Endothelial cell of umbilical vein (primary cell): Measurements from ENCODE around the gene PCDHA9. TPM values are rescaled to one million over a fixed set of nuclear protein-coding genes. Genes with fewer than 3 reads are reported as not detected.

Experiments used
- BruUV-seq: library from RNA; stranded (reverse); fragments of 400-500 nt; replicated peaks from 2 replicates; lab custom pipeline; 2021; lab: Mats Ljungman, UMichigan
- CTCF ChIA-PET: fragments of 300-600, 350-600 bp; sonication (Branson Sonifier 250); formaldehyde crosslinking; loops from one replicate; lab custom pipeline; 2021; ENCODE audit warnings: antibody characterized with exemption, inconsistent platforms; lab: Charles Lee
- POLR2A ChIA-PET: fragments of 300-600, 350-600 bp; sonication (Branson Sonifier 250); formaldehyde crosslinking; loops from one replicate; lab custom pipeline; 2021; ENCODE audit warnings: antibody characterized with exemption, inconsistent platforms; lab: Charles Lee
- DNase-seq: peaks from one replicate; pipeline ENCODE4 v3.0.0-alpha.2; 2011; ENCODE audit warnings: low read depth, low spot score
- FAIRE-seq: peaks from 2 replicates; lab custom pipeline; 2011; peaks lifted over from hg19 to GRCh38; lab: Jason Lieb, UNC
- H2AFZ ChIP-seq: 2 replicates; pipeline ENCODE4 v1.6.0; 2012; ENCODE audit warnings: low read depth, low read length, control low read depth, inconsistent platforms
- H3K27ac ChIP-seq: 2 replicates; pipeline ENCODE4 v1.5.1; 2011; ENCODE audit warnings: low read depth, mild to moderate bottlenecking, control low read depth, low read length, moderate library complexity; ENCODE audit not compliant: insufficient read depth
- H3K27me3 ChIP-seq, 2 experiments: 2 replicates each; pipeline versions ENCODE4 v1.6.0 to v1.6.1; 2011; ENCODE audit warnings: low read length in 2 of 2, mixed read lengths in 1 of 2; ENCODE audit not compliant: control insufficient read depth in 2 of 2, insufficient read depth in 2 of 2
- H3K36me3 ChIP-seq, 2 experiments: 2 replicates in 1 of 2; 3 replicates in 1 of 2; pipeline ENCODE4 v1.5.1; 2011; ENCODE audit warnings: low read length in 2 of 2, mild to moderate bottlenecking in 1 of 2, moderate library complexity in 1 of 2; ENCODE audit not compliant: control insufficient read depth in 2 of 2, insufficient read depth in 2 of 2; ENCODE audit errors: extremely low read depth in 1 of 2
- H3K4me1 ChIP-seq: 3 replicates; pipeline ENCODE4 v1.5.1; 2011; ENCODE audit warnings: mild to moderate bottlenecking, low read length; ENCODE audit not compliant: control insufficient read depth, insufficient read depth; ENCODE audit errors: extremely low read depth
- H3K4me2 ChIP-seq: 2 replicates; pipeline ENCODE4 v1.6.1; 2011; ENCODE audit warnings: low read length, control low read depth, mixed read lengths; ENCODE audit not compliant: insufficient read depth
- H3K4me3 ChIP-seq, 3 experiments: fragments of 200-600 bp in 1 of 3; sonication (generic), shearing (Covaris generic) in 1 of 3; replicated peaks in 1 of 3; 2 replicates each; pipeline ENCODE4 v1.5.1; 2011 to 2016; ENCODE audit warnings: control low read depth in 3 of 3, low read length in 3 of 3, mild to moderate bottlenecking in 2 of 3, inconsistent platforms in 1 of 3, low read depth in 1 of 3, moderate library complexity in 1 of 3; ENCODE audit not compliant: insufficient read depth in 1 of 3
- H3K79me2 ChIP-seq: 2 replicates; pipeline ENCODE4 v1.6.0; 2012; ENCODE audit warnings: low read length, inconsistent platforms; ENCODE audit not compliant: control insufficient read depth, insufficient read depth
- H3K9ac ChIP-seq: replicated peaks from 2 replicates; pipeline ENCODE3; 2011; ENCODE audit warnings: low read length, control low read depth; ENCODE audit not compliant: insufficient read depth; ENCODE audit errors: extremely low read depth
- H3K9me1 ChIP-seq: replicated peaks from 3 replicates; pipeline ENCODE4 v1.6.0; 2011; ENCODE audit warnings: mild to moderate bottlenecking, low read length; ENCODE audit not compliant: control insufficient read depth, insufficient read depth; ENCODE audit errors: extremely low read depth
- H3K9me3 ChIP-seq: replicated peaks from 2 replicates; pipeline ENCODE4 v1.5.1; 2012; ENCODE audit warnings: low read length, inconsistent platforms; ENCODE audit not compliant: control insufficient read depth, insufficient read depth
- H4K20me1 ChIP-seq: replicated peaks from 2 replicates; pipeline ENCODE3; 2011; ENCODE audit warnings: mild to moderate bottlenecking, low read length; ENCODE audit not compliant: control insufficient read depth, insufficient read depth; ENCODE audit errors: extremely low read depth
- CTCF ChIP-seq, 2 donors: IDR thresholded peaks; 1 replicate in 1 of 2; 2 replicates in 1 of 2; pipeline ENCODE4 v1.5.1; 2011; ENCODE audit warnings: low read length in 2 of 2, mild to moderate bottlenecking in 2 of 2, moderate library complexity in 2 of 2, control low read depth in 1 of 2, inconsistent platforms in 1 of 2, low read depth in 1 of 2; ENCODE audit not compliant: insufficient read depth in 1 of 2; ENCODE audit errors: extremely low read depth in 1 of 2
- EZH2 ChIP-seq: IDR thresholded peaks from 2 replicates; pipeline ENCODE4 v1.6.1; 2012; ENCODE audit warnings: borderline replicate concordance, low read depth, mild to moderate bottlenecking, moderate library complexity, low read length, inconsistent platforms; ENCODE audit not compliant: severe bottlenecking
- FOS ChIP-seq: IDR thresholded peaks from 2 replicates; pipeline ENCODE4 v1.6.1; 2011; ENCODE audit warnings: mild to moderate bottlenecking, low read length, moderate library complexity, borderline replicate concordance; ENCODE audit not compliant: insufficient read depth
- GATA2 ChIP-seq: IDR thresholded peaks from 2 replicates; pipeline ENCODE4 v1.7.0; 2011; ENCODE audit warnings: low read depth, mild to moderate bottlenecking, moderate library complexity, mixed read lengths, low read length; ENCODE audit not compliant: insufficient read length, insufficient read depth
- JUN ChIP-seq: IDR thresholded peaks from 2 replicates; pipeline ENCODE4 v1.6.1; 2011; ENCODE audit warnings: borderline replicate concordance, low read depth; ENCODE audit not compliant: insufficient read length, insufficient read depth
- POLR2A ChIP-seq: IDR thresholded peaks from 2 replicates; pipeline ENCODE4 v1.6.1; 2012; ENCODE audit warnings: low read depth, mild to moderate bottlenecking, control low read depth, low read length
- dilution Hi-C: fragments of 300-500 bp; cut with MboI; formaldehyde crosslinking; loops from one replicate; pipeline ENCODE4 v1.15.0; 2019; ENCODE audit warnings: low sequenced_read_pairs; ENCODE audit not compliant: extremely low pct_ligation_motif_present
- intact Hi-C: fragments of 100-400 bp; cut with micrococcal nuclease; formaldehyde crosslinking; loops from one replicate; pipeline ENCODE4 v1.10.0; 2022
- polyA plus RNA-seq, 4 experiments: library from polyadenylated mRNA; depleted of rRNA in 3 of 4; stranded (reverse) in 3 of 4; unstranded in 1 of 4; fragments of >200 nt; gene quantifications; 2 replicates each; pipeline versions ENCODE4 v1.2.1 to v1.2.3, GENCODE V29; 2011 to 2012; ENCODE audit warnings: missing spikeins in 1 of 4
- total RNA-seq: library from RNA; stranded (reverse); gene quantifications from 2 replicates; pipeline ENCODE4 v1.2.3, GENCODE V29; 2021

PCDHA9 gene
- total and polyA plus RNA-seq, 2 donors (not counting 3 experiments of a cell fraction or from before 2014, with no cell fraction given): not detected

GRCh38 chr5:140877262-140877581 is 29.0 kb downstream of the PCDHA9 start:
- Histone ChIP-seq H4K20me1 (no peaks in the 10 kb centered on the region), H3K79me2 (no peaks in the 10 kb centered on the region), H3K9ac (no peak overlapping the region), H3K9me3 (no peaks in the 10 kb centered on the region), H3K9me1 (no peaks in the 10 kb centered on the region), H3K4me1 (no peaks in the 10 kb centered on the region), H3K27ac (no peak overlapping the region), H3K36me3 (no peaks in the 10 kb centered on the region), H2AFZ (no peak overlapping the region), H3K4me2 (no peak overlapping the region), H3K4me3 (no peak overlapping the region), H3K27me3 (peaks cover 0 to 7% of the 10 kb centered on the region in 2 experiments)
- dilution Hi-C loops (no loop called here), intact Hi-C loops (no loop called here)
- TF ChIP-seq FOS: no peak
- TF ChIP-seq EZH2: no peak
- TF ChIP-seq GATA2: no peak
- TF ChIP-seq CTCF (IDR thresholded peaks at IDR 0.05; ENCODE audit: extremely low read depth in 1 of 2, insufficient read depth in 1 of 2, low read depth in 1 of 2, low read length in 2 of 2): no peak
- TF ChIP-seq POLR2A: no peak
- no peak for TF ChIP-seq JUN
- FAIRE-seq (no peak), DNase-seq (no peak)
- no TSS peak for BruUV-seq
- POLR2A ChIA-PET: no interaction called here
- CTCF ChIA-PET: no interaction called here
